NB4 (cell line): Measurements from ENCODE around the gene SREBF1.

Source experiments
- DNase-seq: peaks from one replicate; pipeline ENCODE4 v3.0.0; 2010; ENCODE audit warnings: low read depth
- H3K4me3 ChIP-seq: one replicate; pipeline ENCODE4 v1.5.1; 2011; ENCODE audit warnings: mild to moderate bottlenecking, low read depth, low read length, moderate library complexity
- CTCF ChIP-seq: IDR thresholded peaks from one replicate; pipeline ENCODE4 v1.5.1; 2012; ENCODE audit warnings: low read depth, low read length
- MAX ChIP-seq: IDR thresholded peaks from 2 replicates; pipeline ENCODE4 v1.6.1; 2011; ENCODE audit warnings: low read depth, low read length
- MYC ChIP-seq: IDR thresholded peaks from 2 replicates; pipeline ENCODE4 v1.6.1; 2011; ENCODE audit warnings: low read depth, low read length
- POLR2A ChIP-seq: IDR thresholded peaks from 2 replicates; pipeline ENCODE4 v1.6.1; 2011; ENCODE audit warnings: mild to moderate bottlenecking; ENCODE audit not compliant: insufficient read length; ENCODE audit errors: extremely low read depth

The SREBF1 gene

DNA sequence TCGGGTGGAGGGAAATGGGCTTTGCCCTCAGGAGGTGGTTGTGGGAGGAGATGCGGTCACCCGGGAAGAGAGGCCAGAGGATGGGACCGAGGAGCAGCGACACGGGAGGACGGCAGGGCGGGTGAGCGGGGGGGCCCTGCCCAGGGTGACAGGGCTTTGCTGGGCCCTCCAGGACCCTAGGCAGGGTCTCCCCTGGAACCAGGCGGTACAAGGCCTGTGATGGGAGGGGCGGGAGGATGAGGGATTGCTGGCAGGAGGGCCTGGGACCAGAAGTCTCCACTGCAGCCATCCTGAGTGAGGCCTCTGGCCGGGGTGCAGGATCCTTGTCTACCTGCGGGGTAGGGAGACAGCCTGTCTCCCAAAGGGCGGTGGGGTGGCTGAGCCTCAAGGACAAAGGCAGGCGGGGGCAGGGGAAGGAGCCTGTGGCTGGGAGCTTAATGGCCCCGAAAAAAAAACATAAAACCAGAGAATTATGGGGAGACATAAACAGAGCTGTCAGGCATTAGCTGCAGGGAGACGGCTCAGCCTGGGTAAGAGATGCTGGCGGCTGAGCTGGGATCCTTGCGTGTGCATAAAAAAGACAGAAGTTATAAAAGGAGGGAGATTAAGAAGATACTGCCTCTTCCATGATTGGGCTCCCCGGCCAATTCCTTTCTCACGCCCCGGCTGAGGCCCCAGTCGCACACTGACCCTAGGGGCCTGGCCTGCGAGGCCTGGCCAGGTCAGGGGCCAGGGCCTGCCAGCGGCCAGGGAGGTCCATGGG lies 66.7 kb downstream of the SREBF1 start:
- DNase-seq, result no peak
- TF ChIP-seq MAX, result no peak
- no peak for TF ChIP-seq POLR2A
- no peak for TF ChIP-seq MYC
- no peak for TF ChIP-seq CTCF

GRCh38 chr17:17768424-17769088 lies 68.2 kb downstream of the SREBF1 start:
- DNase-seq, result no peak
- TF ChIP-seq CTCF, result no peak
- TF ChIP-seq MYC, result no peak
- TF ChIP-seq POLR2A, result no peak
- TF ChIP-seq MAX, result no peak
- H3K4me3 ChIP-seq, result no peak overlapping the region

More for the DNA sequence above, 66.7 kb downstream of the SREBF1 start:
- H3K4me3 ChIP-seq, result no peak overlapping the region

GRCh38 chr17:17767887-17768418 lies 68.8 kb downstream of the SREBF1 start:
- H3K4me3 ChIP-seq, result no peak overlapping the region
- no peak for TF ChIP-seq POLR2A
- no peak for TF ChIP-seq MAX
- no peak for TF ChIP-seq CTCF
- no peak for TF ChIP-seq MYC
- DNase-seq, result no peak

DNA sequence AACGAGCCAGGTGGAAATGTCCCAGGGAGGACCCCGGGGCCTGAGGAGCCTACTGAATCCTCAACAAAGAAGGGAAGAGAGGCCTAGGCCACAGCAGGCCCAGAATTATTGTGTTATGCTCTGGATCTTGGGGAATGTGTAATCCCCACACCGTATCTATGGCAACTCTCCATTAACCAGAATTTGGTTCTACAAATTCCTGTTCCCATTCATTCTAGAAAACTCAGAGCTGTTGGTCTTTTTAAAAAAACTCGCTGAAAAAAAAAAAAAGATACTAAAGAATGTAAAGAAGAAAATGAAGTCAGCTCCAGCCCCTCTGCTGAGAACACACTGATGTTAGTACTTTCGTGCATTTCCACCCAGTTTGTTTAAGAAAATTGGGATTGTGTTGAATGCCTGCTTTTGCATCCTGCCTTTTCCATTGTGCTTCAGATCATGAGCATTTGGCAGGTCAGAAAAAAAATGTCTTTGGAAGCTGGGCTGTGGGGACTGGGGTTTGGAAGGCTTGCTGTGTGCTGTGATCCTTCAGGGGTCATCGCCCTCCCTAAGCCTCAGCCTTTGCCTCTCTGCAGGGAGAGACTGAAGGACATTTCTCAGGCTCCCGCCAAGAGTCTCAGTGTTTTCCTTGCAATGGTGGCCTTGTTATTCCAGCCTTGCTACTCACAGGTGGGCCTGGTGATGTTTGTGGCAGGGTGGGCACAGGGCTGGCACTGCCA lies 69.5 kb downstream of the SREBF1 start:
- TF ChIP-seq MAX, result no peak
- no peak for TF ChIP-seq POLR2A
- TF ChIP-seq CTCF, result no peak
- no peak for TF ChIP-seq MYC
- no peak overlapping the region for H3K4me3 ChIP-seq
- DNase-seq, result no peak

- TF ChIP-seq MYC (no peak), MAX (no peak), CTCF (no peak), POLR2A (no peak)
- no peak for DNase-seq
- no peak overlapping the region for H3K4me3 ChIP-seq
Observed at GRCh38 chr17:17766744-17767120, 70.1 kb downstream of the SREBF1 start.
